ENCODE measurements around the gene ALOX12B. TPM values are rescaled to one million over a fixed set of nuclear protein-coding genes. Genes with fewer than 3 reads are reported as not detected.

ALOX12B gene
- total and polyA plus RNA-seq, 2 experiments from 2014 or later: 0.16 to 1.4 TPM

- H3K4me3 ChIP-seq: no peak overlapping the region
- no peak for ATAC-seq
- no peaks in the 10 kb centered on the region for H3K4me1 ChIP-seq (ENCODE audit: insufficient read depth)
- H3K4me2 ChIP-seq: no peak overlapping the region
- Mint-ChIP-seq H3K27ac (no peak overlapping the region), H3K27me3 (ENCODE audit: insufficient read depth, low read depth, poor library complexity) (peaks cover 2% of the 10 kb centered on the region), H3K36me3 (ENCODE audit: low read depth) (no peaks in the 10 kb centered on the region), H3K4me1 (peaks cover 2% of the 10 kb centered on the region; the same call in 2 of the 3 replicates), H3K9me3 (no peaks in the 10 kb centered on the region), H3K4me3 (no peak overlapping the region)
- no peaks in the 10 kb centered on the region for H3K27me3 ChIP-seq (ENCODE audit: insufficient read depth)
- H3K79me2 ChIP-seq (replicated peaks; ENCODE audit: insufficient read depth): no peaks in the 10 kb centered on the region
- no peak overlapping the region for H3K27ac ChIP-seq (ENCODE audit: low read depth)
- no peak for DNase-seq (ENCODE audit: low spot score)
- no peak for TF ChIP-seq ZNF462 (CRISPR knock-in tag; IDR thresholded peaks at IDR 0.05)
- TF ChIP-seq ZNF331 (CRISPR knock-in tag; IDR thresholded peaks at IDR 0.05; ENCODE audit: low read depth): no peak
- TF ChIP-seq EZH2phosphoT487 (IDR thresholded peaks at IDR 0.05; ENCODE audit: unreplicated experiment): no peak
- no peak for TF ChIP-seq EZH2 (IDR thresholded peaks at IDR 0.05; ENCODE audit: low read depth, unreplicated experiment)
- TF ChIP-seq CTCF (conservative IDR thresholded peaks at IDR 0.05; ENCODE audit: low read depth in 2 of 2): no peak
- TF ChIP-seq ZNF114 (CRISPR knock-in tag; IDR thresholded peaks at IDR 0.05): no peak
- TF ChIP-seq STAT1 (IDR thresholded peaks at IDR 0.05; ENCODE audit: unreplicated experiment): no peak
- no peak for TF ChIP-seq NANOG (IDR thresholded peaks at IDR 0.05; ENCODE audit: borderline replicate concordance)
- no peak for TF ChIP-seq REST (IDR thresholded peaks at IDR 0.05; ENCODE audit: unreplicated experiment)
- TF ChIP-seq POLR2AphosphoS5 (IDR thresholded peaks at IDR 0.05; ENCODE audit: low read depth): no peak
- TF ChIP-seq CREB1 (CRISPR knock-in tag; IDR thresholded peaks at IDR 0.05; ENCODE audit: low read depth): no peak
- no peak for TF ChIP-seq ETS1 (IDR thresholded peaks at IDR 0.05)
- H3K9me2 ChIP-seq (ENCODE audit: insufficient read depth): no peaks in the 10 kb centered on the region
- H2AFZ ChIP-seq: no peak overlapping the region
- H3F3A ChIP-seq (replicated peaks; ENCODE audit: low read depth): no peaks in the 10 kb centered on the region
- no peaks in the 10 kb centered on the region for H3K36me3 ChIP-seq (ENCODE audit: insufficient read depth)
- H4K20me1 ChIP-seq (replicated peaks; ENCODE audit: insufficient read depth): no peaks in the 10 kb centered on the region
Measured at GRCh38 chr17:8046306-8046928, 41.1 kb downstream of the ALOX12B start.

Data from GM23338 (cell line).